ENCODE measurements around the gene XRCC5.

Gene XRCC5

DNA sequence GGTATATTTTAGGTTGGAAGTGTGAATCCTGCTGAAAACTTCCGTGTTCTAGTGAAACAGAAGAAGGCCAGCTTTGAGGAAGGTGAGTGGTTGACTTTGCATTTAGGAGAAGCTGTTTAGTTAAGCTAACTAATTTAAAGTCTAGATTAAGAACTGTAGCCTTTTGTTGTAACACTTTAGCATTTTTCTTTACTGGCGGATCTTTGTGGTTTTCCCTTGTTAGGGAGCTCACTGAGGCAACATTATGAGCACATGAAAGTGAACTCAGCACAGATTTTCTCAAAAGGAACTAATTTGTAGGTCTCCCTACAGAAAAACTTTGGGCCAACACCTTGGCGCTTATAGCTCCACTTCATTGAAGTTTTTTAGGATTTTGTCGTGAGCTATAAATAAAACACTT is 52.8 kb downstream of the XRCC5 start:
- DNase-seq: no peak

DNA sequence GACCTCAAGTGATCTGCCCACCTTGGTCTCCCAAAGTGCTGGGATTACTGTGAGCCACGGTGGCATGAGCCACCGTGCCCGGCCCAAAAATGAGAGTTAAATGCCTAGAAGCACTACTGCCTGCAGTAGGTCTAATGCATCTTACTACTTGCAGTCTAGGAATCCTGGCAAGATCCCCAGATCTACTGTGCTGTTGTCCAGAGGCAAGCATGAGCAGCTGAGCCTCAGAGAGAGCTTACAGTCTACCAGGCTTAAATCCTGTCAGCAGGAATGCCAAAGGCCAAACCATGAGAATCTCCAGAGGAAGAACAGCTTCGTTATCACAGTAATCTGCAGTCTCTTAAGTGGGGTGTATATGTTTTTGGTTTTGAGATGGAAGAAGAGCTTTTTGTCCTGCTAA is 54.4 kb downstream of the XRCC5 start:
- no peak for DNase-seq

DNA sequence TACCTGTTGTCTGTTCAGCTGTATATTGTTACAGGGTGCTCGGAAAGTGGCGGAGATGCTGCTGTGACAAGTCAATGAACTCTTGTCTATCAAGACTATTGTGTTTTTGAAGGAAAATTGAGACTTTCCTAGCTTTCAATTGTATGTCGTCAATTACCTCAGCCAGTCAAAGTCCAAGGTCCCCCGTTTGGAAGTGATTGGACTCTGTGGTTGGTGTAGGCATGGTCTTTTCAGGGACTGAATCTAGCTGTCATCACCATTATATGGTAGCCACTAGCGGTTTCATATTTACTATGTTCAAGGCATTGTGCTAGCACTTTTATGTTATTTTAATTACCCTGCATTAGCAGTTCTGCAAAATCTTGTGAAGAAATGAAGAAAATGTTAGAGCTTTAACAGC is 54.9 kb downstream of the XRCC5 start:
- no peak for DNase-seq

DNA sequence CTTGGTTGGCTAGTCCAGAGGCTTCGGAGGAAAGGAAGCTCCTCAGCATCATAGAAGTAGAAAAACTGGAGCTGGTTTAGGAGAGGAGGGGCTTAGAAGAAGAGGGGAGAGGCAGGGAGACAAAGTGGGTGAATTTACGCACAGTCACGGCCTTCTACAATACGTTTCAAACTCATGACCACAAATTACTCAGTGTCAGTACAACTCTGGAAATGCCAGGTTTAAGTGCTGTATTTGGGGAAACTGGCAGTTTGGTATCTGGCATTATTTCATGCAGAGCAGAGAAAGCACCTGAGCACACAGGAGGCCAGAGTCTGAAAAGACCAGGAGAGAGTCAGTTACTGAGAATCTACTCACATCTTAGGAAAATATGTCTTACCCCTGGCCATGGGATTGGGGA is 55.4 kb downstream of the XRCC5 start:
- DNase-seq: no peak

DNA sequence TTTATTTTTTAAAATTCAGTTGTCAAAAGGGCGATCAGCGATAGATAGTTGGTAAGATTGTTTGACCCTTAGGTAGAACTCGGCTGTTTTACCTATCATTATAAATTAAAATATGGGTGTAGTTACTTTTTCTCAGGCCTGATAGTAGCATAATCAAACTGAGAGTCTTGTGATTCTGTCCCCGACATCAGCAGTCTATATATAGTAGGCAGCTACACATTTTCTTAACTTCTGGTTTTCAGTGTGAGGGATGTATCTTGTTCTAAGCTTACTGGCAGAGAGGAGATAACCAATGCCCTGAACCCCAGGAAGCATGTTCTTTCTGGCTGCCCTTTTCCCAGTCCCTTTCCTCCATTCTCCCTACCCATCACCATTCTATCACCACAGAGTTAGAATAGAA is 56.6 kb downstream of the XRCC5 start:
- no peak for DNase-seq

DNA sequence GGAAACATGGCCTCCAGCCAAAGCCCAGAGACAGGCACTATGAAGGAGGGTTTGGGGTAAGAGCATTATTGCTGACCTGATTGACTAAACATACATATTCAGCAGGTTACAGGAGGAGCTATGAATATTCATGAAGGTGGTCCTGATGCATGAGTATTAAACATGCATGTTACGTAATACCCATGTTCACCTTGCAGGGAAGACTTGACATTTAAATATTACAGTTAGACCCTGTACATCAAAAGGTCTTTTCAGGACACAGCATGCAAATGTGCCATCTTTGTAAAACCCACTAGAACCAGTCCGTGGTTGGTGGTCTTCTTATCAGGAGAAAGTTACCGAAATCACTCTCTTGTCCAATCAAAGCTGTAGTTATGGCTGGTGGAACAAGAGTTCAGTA is 59.9 kb downstream of the XRCC5 start:
- DNase-seq: no peak

DNA sequence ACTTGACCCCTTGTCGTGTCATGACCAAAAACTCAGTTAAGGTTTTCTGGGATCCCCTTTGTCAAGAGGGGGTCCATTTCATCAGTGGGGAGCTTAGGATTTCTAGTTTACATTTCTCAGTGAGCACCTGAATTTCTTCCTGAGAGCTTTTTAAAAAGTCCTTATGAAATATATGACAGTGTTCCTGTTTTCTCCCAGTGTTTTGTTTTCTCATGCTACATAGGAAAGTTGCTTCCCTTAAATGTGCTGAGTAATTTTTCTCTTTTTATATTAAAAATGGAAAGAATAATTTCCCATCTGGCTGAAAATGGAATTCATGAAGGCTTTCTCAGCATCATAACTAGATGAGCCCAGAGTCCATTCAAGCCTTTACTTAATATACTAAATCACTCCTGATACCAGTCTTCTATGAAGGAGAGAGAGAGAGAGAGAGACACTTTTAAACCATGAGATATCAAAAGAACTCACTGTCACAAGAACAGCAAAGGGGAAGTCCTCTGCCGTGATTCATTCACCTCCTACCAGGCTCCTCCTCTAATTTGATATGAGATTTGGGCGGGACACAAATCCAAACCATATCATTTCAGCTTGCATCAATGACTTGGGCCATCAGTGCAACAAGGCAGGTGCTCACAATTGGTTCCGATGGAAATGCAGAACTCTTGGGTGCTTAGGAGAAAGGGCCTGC is 61.1 kb downstream of the XRCC5 start:
- no peak for DNase-seq

DNA sequence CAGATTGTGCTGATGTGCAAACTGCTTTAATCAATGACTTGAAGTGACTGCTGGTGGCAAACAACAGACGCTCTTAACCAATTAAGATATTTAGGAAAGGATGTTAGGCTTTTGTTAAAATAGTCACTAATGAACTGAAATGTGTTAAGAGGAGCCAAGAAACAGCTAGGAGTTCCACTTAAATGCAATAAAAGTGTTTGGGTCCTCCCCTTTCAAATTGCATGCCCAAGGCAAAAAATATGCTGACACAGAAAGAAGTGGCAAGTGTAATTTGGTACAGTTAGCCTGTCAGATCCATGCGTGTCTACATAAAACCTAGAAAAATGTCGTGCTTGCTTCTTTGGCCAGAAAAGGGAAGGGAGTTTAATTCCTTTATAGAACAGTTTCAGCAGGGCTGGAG is 61.9 kb downstream of the XRCC5 start:
- no peak for DNase-seq

DNA sequence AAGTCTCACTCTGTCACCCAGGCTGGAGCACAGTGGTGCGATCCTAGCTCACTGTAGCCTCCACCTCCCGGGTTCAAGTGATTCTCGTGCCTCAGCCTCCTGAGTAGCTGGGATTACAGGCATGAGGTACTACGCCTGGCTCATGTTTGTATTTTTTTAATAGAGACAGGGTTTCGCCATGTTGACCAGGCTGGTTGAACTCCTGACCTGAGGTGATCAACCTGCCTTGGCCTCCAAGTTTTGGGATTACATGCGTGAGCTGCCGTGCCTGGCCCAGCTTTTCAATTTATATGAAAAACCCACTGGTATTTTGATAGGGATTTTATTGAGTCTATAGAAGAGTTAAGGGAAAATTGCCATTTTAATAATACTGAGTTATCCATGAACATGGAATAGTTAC is 63.3 kb downstream of the XRCC5 start:
- no peak for DNase-seq

DNA sequence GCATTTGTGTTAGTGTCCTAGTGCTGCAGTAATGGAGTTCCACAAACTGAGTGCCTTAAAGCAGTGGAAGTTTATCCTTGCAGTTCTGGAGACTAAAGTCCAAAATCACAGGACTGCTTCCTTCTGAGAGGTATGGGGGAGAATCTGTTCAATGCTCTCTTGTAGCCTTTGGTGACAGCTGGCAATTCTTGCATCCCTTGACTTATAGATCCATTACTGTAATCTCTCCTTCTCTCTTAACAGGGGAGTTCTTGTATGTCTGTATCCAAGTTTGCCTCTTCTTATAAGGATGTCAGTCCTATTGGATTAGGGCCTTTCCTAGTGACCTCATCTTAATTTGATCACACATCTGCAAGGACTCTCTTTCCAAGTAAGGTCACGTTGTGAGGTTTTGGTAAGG is 69.9 kb downstream of the XRCC5 start:
- DNase-seq: no peak

DNA sequence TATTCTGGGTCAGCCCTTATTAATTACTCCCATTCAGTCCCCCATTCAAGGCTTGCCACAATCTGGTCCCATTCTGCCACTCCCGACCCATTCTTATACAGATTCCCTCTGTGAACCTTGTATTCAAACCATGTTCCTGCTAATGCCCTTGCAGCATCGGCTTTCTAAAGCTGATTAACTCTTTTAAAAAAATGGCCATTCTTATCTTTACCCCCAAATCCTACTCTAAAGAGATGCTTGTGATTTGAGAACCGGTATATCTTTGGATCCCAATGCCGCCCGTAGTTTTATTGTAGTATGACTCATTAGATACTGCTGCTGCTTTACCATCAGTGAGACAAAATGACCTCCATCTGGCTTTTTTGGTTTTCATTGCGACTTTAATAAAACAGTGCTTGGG is 72.2 kb downstream of the XRCC5 start:
- DNase-seq: no peak

DNA sequence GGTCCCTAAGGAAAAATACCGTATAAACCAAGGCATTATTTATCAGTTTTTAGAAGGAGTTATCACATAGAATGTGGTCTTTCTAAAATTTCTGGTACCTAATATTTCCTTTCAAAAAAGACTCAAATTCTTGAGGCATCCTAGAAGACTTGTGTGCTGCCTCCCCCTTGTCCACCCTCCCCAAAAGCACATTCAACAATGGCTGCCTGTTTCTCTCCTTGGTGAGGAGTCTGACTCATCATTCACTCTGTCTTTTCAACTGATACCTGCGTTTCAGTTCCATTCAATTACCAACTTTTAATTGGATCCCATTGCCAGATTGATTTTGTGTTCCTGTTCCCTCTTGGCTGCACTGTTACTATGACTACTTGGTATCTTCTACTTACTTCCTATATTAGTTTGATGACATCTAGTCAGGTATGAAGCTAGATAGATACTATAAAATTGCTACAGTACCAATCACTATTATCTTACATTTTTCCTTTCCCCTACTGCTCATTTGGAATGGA is 72.9 kb downstream of the XRCC5 start:
- DNase-seq: no peak

DNA sequence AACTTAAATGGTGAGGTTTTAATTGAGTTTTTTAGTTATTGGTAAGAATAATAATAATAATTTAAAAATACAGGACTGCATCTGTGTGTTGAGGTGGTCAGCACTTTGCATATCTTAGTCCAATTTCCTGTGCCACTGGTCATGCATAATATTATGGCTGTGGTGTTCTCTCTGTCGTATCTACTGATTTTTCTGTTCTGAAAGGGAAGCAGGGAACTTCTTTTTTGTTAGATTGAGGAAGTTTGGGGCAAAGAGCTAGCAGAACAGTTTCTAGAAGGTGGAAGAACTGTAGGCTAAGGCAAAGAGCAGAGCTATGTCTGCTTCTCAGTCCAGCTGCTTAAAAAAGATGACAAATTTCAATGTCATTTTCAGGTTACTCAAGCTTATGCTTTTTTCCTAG is 74.3 kb downstream of the XRCC5 start:
- DNase-seq: no peak

DNA sequence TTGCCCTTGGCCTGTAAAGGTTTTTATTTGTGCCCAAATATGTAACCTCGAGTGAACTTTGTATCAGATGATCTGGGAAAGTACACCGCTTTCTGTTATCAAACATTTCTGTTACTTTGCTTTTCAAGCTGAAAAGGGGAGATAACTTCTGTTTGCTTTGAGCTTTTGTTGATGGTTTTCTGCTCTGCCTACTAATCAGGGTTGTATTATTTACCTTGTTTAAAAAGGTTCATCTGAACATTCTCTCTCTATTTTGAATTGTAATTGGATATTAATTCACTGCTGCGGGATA is 79.4 kb downstream of the XRCC5 start:
- no peak for DNase-seq

DNA sequence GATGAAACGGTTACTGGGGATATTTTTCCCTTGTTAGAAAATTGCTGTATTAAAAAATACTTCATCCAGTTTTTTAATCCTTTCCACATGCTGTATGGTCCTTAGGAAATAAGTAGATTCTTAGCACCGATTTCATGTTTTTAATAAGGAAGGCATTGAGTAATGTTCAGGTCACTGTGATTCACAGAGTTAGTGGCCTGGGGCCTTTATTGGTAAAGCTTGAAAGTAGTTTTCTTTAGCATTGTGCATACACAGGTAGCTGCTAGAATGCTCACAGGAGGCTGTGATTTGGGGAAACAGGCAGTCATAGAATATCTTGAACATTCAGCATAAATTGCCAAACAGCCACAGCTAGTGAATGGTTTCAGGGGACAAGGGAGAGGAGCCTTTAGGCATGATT is 79.8 kb downstream of the XRCC5 start:
- DNase-seq: no peak

DNA sequence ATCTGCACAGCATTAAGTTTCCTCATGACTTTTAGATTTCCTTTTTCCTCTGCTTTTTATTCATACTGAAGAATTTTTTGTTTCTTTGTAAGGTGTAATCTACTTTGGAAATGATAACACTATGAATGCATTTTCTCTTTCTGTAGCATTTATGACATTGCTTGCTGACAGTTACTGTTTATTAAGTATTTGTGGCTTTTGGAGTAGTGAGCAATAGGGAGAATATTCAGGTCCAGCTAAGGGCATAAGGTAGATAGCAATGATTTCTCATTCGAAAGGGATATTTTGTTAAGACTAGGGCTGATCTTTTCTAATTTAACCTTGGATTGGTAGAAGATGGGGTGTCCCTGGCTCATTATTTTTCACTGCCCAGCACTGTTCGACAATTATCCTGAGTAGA is 80.3 kb downstream of the XRCC5 start:
- DNase-seq: no peak

DNA sequence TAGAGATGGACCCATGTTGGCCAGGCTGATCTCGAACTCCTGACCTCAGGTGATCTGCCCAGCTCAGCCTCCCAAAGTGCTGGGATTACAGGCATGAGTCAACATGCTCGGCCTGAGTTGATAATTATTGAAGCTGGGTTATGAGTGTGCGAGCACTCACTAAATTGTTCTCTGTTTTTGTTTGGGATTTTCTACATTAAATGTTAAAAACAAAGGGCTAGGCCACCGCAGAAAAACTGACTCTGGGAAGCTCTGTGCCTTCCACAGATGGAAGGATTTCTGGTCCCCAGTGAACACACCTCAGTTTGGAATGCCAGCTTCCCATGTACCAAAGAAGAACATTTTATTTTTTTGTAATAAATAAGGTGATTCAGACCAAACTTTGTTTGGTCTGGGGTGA is 83.0 kb downstream of the XRCC5 start:
- no peak for DNase-seq

DNA sequence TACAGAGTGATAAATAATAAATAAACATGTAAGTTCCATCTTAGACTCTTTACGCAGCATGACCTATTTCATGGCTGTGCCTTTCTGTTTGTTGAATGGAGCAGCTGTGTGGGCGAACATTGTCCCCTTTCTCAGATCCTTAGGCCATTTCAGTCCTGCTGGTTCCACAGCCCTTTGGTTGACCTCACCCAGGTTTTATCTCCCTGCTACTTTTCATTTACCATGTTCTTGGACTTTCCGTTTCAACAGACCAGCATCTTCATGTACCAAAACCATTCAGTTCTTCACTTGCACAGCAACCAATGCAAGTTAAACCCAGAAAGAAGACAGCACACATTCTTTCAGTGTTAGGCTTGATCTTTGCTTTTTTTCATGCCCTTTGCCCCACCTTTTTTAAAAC is 83.8 kb downstream of the XRCC5 start:
- no peak for DNase-seq

DNA sequence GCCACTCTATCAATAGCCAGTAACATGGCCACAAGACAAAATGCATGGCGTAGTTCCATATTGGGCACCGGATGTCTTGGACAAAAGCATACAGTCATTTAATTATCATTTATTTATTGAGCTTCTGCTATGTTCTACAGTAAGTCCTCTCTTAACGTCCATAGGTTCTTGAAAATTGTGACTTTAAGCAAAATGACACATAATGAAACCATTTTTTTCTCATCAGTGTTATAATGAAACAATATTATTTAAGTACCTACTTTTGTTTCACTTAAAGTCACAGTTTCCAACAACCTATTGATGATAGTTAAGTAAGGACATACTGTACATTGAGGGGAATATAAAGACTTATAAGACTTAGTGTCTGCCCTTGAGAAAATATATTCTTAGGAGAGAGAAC is 84.9 kb downstream of the XRCC5 start:
- DNase-seq: no peak

DNA sequence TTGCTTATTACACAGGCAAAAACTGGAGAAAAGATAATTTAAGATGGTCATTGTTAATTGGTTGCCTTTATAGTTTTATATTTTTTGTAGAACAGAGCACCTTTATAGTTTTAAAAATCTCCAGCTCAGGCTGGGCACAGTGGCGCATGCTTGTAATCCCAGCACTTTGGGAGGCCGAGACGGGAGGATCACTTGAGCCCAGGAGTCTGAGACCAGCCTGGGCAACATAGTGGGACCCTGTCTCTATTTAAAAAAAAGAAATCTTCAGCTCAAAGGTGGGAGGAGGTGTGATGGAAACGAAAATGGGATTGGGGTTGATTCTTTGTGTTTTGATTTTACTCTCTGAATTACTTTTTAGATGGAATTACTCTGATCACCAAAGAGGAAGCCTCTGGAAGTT is 85.4 kb downstream of the XRCC5 start:
- DNase-seq: no peak

DNA sequence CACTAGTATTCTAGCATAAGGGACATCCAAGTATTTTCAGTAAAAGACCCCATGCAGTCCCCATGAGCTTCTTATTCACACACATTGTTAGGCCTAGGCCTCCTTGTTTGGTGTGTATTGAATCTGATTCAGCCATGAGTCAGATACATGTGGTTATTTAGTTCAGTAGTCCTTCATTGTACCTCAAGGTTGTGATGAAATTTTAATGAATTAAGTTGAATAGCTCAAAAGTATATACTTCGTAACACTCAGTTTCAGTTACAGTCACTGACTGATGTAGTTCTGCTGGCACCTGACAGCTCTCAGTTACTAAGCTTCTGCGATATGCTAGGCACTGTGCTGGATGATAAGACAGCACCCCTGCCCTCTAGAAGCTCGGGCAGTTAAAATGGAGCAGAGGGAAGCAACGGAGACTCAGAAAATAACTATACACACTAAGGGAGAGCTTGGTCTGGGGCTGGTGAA is 86.4 kb downstream of the XRCC5 start:
- DNase-seq: no peak

DNA sequence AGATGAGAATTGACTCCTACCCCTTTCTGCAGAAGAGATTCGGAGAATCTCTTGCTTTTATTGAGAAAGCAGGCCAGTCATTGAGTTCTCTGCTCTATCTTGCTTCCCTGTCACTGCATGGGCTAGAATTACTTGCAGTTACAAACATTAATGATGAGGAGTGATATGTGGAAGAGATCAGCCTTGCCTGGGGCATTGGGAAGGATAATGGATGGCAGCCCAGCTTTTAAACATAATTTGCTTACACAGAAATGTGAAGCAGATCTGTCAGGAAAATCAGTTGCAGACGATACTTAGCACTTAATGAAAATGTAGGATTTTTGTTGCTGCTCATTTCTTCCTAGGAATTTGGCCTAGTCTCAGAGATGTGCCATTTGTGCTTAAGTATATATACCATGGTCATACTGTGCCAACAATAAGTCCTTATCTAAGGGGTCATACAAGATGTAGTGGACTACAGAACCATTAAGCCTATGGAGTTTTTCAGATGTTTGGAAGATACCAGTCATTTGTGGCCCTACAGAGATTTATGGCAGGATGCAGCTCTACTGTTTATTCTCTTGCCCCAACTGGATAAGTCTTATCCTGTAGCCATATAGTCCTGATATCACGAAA is 92.7 kb downstream of the XRCC5 start:
- DNase-seq: no peak

DNA sequence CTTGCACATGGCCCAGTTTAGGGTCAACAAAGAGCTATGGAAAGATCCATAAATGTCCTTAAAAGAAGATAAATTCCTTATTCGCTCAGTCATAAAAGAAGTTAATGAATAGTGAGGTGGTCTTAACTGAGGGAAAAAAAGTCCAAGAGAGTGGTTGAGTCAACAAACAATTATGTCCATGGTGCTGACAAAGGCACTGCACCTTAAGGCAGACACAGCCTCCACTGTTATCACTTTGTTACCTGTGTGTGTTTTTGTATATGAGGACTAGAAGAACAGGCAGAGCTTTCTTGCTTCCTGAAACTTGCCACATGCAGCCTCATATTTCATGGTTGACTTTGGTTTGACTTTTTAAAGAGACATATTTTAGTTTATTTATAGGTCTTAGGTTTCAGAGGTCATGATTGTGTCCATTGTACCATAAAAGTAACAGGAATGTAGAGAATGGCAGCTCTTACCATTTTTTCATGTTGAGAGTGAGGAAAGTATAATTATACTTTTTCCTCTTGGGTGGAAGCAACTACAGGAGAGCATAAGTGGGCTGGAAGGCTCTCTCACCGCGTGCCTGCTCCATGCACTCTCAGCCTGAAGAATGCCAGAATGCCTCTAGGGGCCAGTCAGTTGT is 93.6 kb downstream of the XRCC5 start:
- no peak for DNase-seq

DNA sequence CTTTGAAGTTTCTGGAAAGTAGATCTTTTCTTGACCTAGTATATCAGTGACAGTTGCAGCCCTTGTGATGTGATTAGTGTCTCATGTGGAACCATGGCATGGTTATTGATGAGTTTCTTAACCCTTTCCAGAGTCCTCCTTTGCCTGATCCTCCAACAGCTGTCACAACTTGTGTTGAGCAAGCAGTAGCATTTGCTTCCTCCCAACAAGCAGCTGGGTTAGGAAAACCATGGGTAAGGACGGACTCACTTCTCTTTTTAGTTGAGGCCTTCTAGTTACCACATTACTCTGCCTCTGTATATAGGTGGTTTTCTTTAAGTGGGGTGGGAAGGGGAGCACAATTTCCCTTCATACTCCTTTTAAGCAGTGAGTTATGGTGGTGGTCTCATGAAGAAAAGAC is 96.3 kb downstream of the XRCC5 start:
- DNase-seq: no peak

Measured in CD4-positive, alpha-beta T cell treated with Interleukin-15 for 1 hour (primary cell).